ENCODE results near the gene ZBTB5. TPM values are rescaled to one million over a fixed set of nuclear protein-coding genes. Genes with fewer than 3 reads are reported as not detected.

ZBTB5 gene
- total and polyA plus RNA-seq, 2 donors (not counting 1 experiment from before 2014, with no cell fraction given), result 5.1 to 7.3 TPM

DNA sequence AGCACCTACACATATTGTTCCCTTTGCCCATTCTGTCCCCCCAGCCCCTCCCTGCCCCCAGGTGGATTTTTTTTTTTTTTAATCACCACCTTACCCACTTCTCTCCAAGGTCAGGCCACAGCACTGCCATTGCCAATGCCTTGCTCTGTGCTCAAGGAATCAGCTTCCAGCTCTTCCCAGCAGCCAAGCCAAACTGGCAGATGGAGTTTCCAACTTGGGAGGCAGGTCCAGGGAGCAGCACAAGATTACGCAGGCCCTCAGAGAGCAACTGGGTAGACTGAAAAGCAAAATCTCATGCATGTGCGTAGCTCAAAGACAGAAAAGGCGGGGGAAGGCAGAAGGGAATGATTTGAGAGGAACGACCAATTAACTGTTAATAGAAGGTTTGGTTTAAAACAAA, 27.6 kb downstream of the ZBTB5 start:
- H3K9me3 ChIP-seq (ENCODE audit: control insufficient read depth, insufficient read depth, low read depth, low read length), result no peaks in the 10 kb centered on the region
- H2AFZ ChIP-seq (ENCODE audit: low read length), result no peak overlapping the region
- H3K36me3 ChIP-seq (ENCODE audit: control insufficient read depth, insufficient read depth, low read length), result peaks cover 31% of the 10 kb centered on the region
- H3K79me2 ChIP-seq (ENCODE audit: control insufficient read depth, insufficient read depth, low read length), result peaks cover 1% of the 10 kb centered on the region
- no peak overlapping the region for H3K4me3 ChIP-seq (replicated peaks in 1 of 4; ENCODE audit: control extremely low read depth in 1 of 4, insufficient read depth in 1 of 4, low read depth in 3 of 4, low read length in 4 of 4)
- TF ChIP-seq CTCF (conservative IDR thresholded peaks at IDR 0.05 in 1 of 2, IDR thresholded peaks at IDR 0.05 in 1 of 2; ENCODE audit: low read depth in 1 of 2, low read length in 2 of 2) (no peak), EZH2 (IDR thresholded peaks at IDR 0.05; ENCODE audit: low read length, missing control alignments) (no peak)
- H4K20me1 ChIP-seq (ENCODE audit: control insufficient read depth, extremely low read depth, insufficient read depth, low read length), result no peaks in the 10 kb centered on the region
- H3K27me3 ChIP-seq (ENCODE audit: control insufficient read depth, insufficient read depth, low read length), result no peaks in the 10 kb centered on the region
- H3K4me1 ChIP-seq (ENCODE audit: control insufficient read depth, extremely low read depth, insufficient read depth, low read length), result no peaks in the 10 kb centered on the region
- no peak overlapping the region for H3K9ac ChIP-seq (ENCODE audit: insufficient read depth, low read length)
- no peak overlapping the region for H3K27ac ChIP-seq (ENCODE audit: insufficient read depth, low read length)
- DNase-seq (ENCODE audit: low read depth in 2 of 2), result no peak
- no peak overlapping the region for H3K4me2 ChIP-seq (ENCODE audit: extremely low read depth, insufficient read depth, low read length)

- H4K20me1 ChIP-seq (ENCODE audit: control insufficient read depth, extremely low read depth, insufficient read depth, low read length), result no peaks in the 10 kb centered on the region
These were observed 28.2 kb downstream of the ZBTB5 start for GRCh38 chr9:37437010-37437409.

GRCh38 chr9:37436540-37436939, 28.7 kb downstream of the ZBTB5 start:
- no peaks in the 10 kb centered on the region for H3K27me3 ChIP-seq (ENCODE audit: control insufficient read depth, insufficient read depth, low read length)
- no peaks in the 10 kb centered on the region for H4K20me1 ChIP-seq (ENCODE audit: control insufficient read depth, extremely low read depth, insufficient read depth, low read length)
- H3K4me3 ChIP-seq (replicated peaks in 1 of 4; ENCODE audit: control extremely low read depth in 1 of 4, insufficient read depth in 1 of 4, low read depth in 3 of 4, low read length in 4 of 4), result no peak overlapping the region
- H3K79me2 ChIP-seq (ENCODE audit: control insufficient read depth, insufficient read depth, low read length), result no peaks in the 10 kb centered on the region
- H2AFZ ChIP-seq (ENCODE audit: low read length), result no peak overlapping the region
- H3K9me3 ChIP-seq (ENCODE audit: control insufficient read depth, insufficient read depth, low read depth, low read length), result no peaks in the 10 kb centered on the region
- no peak overlapping the region for H3K4me2 ChIP-seq (ENCODE audit: extremely low read depth, insufficient read depth, low read length)
- H3K4me1 ChIP-seq (ENCODE audit: control insufficient read depth, extremely low read depth, insufficient read depth, low read length), result no peaks in the 10 kb centered on the region
- peaks cover 27% of the 10 kb centered on the region for H3K36me3 ChIP-seq (ENCODE audit: control insufficient read depth, insufficient read depth, low read length)
- H3K9ac ChIP-seq (ENCODE audit: insufficient read depth, low read length), result no peak overlapping the region
- no peak overlapping the region for H3K27ac ChIP-seq (ENCODE audit: insufficient read depth, low read length)
- no peak for DNase-seq (ENCODE audit: low read depth in 2 of 2)
- no peak for TF ChIP-seq EZH2 (IDR thresholded peaks at IDR 0.05; ENCODE audit: low read length, missing control alignments)
- no peak for TF ChIP-seq CTCF (conservative IDR thresholded peaks at IDR 0.05 in 1 of 2, IDR thresholded peaks at IDR 0.05 in 1 of 2; ENCODE audit: low read depth in 1 of 2, low read length in 2 of 2)

More at GRCh38 chr9:37437010-37437409, 28.2 kb downstream of the ZBTB5 start:
- H3K27me3 ChIP-seq (ENCODE audit: control insufficient read depth, insufficient read depth, low read length), result no peaks in the 10 kb centered on the region
- no peak for DNase-seq (ENCODE audit: low read depth in 2 of 2)
- no peak overlapping the region for H2AFZ ChIP-seq (ENCODE audit: low read length)
- no peak for TF ChIP-seq EZH2 (IDR thresholded peaks at IDR 0.05; ENCODE audit: low read length, missing control alignments)
- no peak for TF ChIP-seq CTCF (conservative IDR thresholded peaks at IDR 0.05 in 1 of 2, IDR thresholded peaks at IDR 0.05 in 1 of 2; ENCODE audit: low read depth in 1 of 2, low read length in 2 of 2)
- no peaks in the 10 kb centered on the region for H3K79me2 ChIP-seq (ENCODE audit: control insufficient read depth, insufficient read depth, low read length)
- no peak overlapping the region for H3K4me2 ChIP-seq (ENCODE audit: extremely low read depth, insufficient read depth, low read length)
- no peak overlapping the region for H3K9ac ChIP-seq (ENCODE audit: insufficient read depth, low read length)
- no peak overlapping the region for H3K4me3 ChIP-seq (replicated peaks in 1 of 4; ENCODE audit: control extremely low read depth in 1 of 4, insufficient read depth in 1 of 4, low read depth in 3 of 4, low read length in 4 of 4)
- peaks cover 28% of the 10 kb centered on the region for H3K36me3 ChIP-seq (ENCODE audit: control insufficient read depth, insufficient read depth, low read length)
- no peak overlapping the region for H3K27ac ChIP-seq (ENCODE audit: insufficient read depth, low read length)
- H3K9me3 ChIP-seq (ENCODE audit: control insufficient read depth, insufficient read depth, low read depth, low read length), result no peaks in the 10 kb centered on the region
- H3K4me1 ChIP-seq (ENCODE audit: control insufficient read depth, extremely low read depth, insufficient read depth, low read length), result no peaks in the 10 kb centered on the region

All from fibroblast of lung (primary cell).